SJCRH30 (cell line): ENCODE measurements around the gene SGCA. TPM values are rescaled to one million over a fixed set of nuclear protein-coding genes. Genes with fewer than 3 reads are reported as not detected.
A peak's percentile ranks its signal among the peaks of the same experiment; 100 is the strongest.

ENCODE experiments used
- DNase-seq, 2 experiments: peaks; one replicate each; pipeline ENCODE4 v3.0.0-alpha.2; 2015 to 2020
- H3K27ac ChIP-seq: fragments of 250-450 bp; sonication (Bioruptor Pico); 2 replicates; pipeline ENCODE4 v1.5.1; 2020; ENCODE audit warnings: mild to moderate bottlenecking, moderate library complexity
- H3K27me3 ChIP-seq: fragments of 250-450 bp; sonication (Bioruptor Pico); 2 replicates; pipeline ENCODE4 v1.5.1; 2020; ENCODE audit warnings: mild to moderate bottlenecking, moderate library complexity
- H3K36me3 ChIP-seq: fragments of 250-450 bp; sonication (Bioruptor Pico); 2 replicates; pipeline ENCODE4 v1.5.1; 2020; ENCODE audit warnings: mild to moderate bottlenecking, moderate library complexity
- H3K4me1 ChIP-seq: fragments of 250-450 bp; sonication (Bioruptor Pico); 2 replicates; pipeline ENCODE4 v1.5.1; 2020; ENCODE audit warnings: mild to moderate bottlenecking, moderate library complexity
- H3K4me3 ChIP-seq: fragments of 250-450 bp; sonication (Bioruptor Pico); 2 replicates; pipeline ENCODE4 v1.5.1; 2020; ENCODE audit warnings: mild to moderate bottlenecking, moderate library complexity
- H3K9me3 ChIP-seq: fragments of 250-450 bp; sonication (Bioruptor Pico); replicated peaks from 2 replicates; pipeline ENCODE4 v1.5.1; 2020; ENCODE audit warnings: mild to moderate bottlenecking, moderate library complexity
- total RNA-seq: library from RNA; depleted of rRNA; stranded (reverse); fragments of >200 nt; shearing (Covaris generic); gene quantifications from 2 replicates; pipeline ENCODE4 v1.2.3, GENCODE V29; 2014; rRNA removed

The SGCA gene
- total RNA-seq, result 43.2 and 43.4 TPM in 2 replicates

- Histone ChIP-seq H3K4me3 (peak within 1 kb of the TSS; percentile 64), H3K9me3 (no peaks in the 10 kb centered on the region), H3K27me3 (no peaks in the 10 kb centered on the region), H3K27ac (peak within 1 kb of the TSS; percentile 94), H3K36me3 (peaks cover 21% of the 10 kb centered on the region), H3K4me1 (peaks cover 12% of the 10 kb centered on the region)
- DNase-seq, result peak; percentile 89 to 90
Measured at GRCh38 chr17:50165867-50166517, at the start of gene SGCA. Gene SGCA (plus strand): TSS chr17:50166005. CDS start chr17:50166041, 36 bp downstream.

GRCh38 chr17:50117202-50118051 lies 48.4 kb upstream of the SGCA start:
- Histone ChIP-seq H3K4me1 (no peaks in the 10 kb centered on the region), H3K27ac (no peak overlapping the region), H3K9me3 (no peaks in the 10 kb centered on the region), H3K36me3 (no peaks in the 10 kb centered on the region), H3K27me3 (no peaks in the 10 kb centered on the region), H3K4me3 (no peak overlapping the region)
- DNase-seq, result no peak

- no peak overlapping the region for H3K27ac ChIP-seq
- no peaks in the 10 kb centered on the region for H3K36me3 ChIP-seq
- DNase-seq, result no peak
- no peaks in the 10 kb centered on the region for H3K27me3 ChIP-seq
- H3K4me3 ChIP-seq, result no peak overlapping the region
- peaks cover 3% of the 10 kb centered on the region; the same call in 1 of the 2 replicates for H3K4me1 ChIP-seq
- no peaks in the 10 kb centered on the region for H3K9me3 ChIP-seq
Measured at GRCh38 chr17:50118076-50118827, 47.6 kb upstream of the SGCA start.

- no peak for DNase-seq
- peaks cover 8% of the 10 kb centered on the region; the same call in 1 of the 2 replicates for H3K4me1 ChIP-seq
Measured at GRCh38 chr17:50118828-50119218, 47.0 kb upstream of the SGCA start.

GRCh38 chr17:50120475-50121253 lies 45.1 kb upstream of the SGCA start:
- Histone ChIP-seq H3K27me3 (no peaks in the 10 kb centered on the region), H3K36me3 (no peaks in the 10 kb centered on the region), H3K4me1 (peaks cover 8% of the 10 kb centered on the region; the same call in 1 of the 2 replicates), H3K27ac (no peak overlapping the region), H3K4me3 (no peak overlapping the region), H3K9me3 (no peaks in the 10 kb centered on the region)
- no peak for DNase-seq

More at GRCh38 chr17:50118828-50119218, 47.0 kb upstream of the SGCA start:
- Histone ChIP-seq H3K27ac (no peak overlapping the region), H3K9me3 (no peaks in the 10 kb centered on the region), H3K36me3 (no peaks in the 10 kb centered on the region), H3K27me3 (no peaks in the 10 kb centered on the region), H3K4me3 (no peak overlapping the region)

GRCh38 chr17:50122945-50123344 lies 42.9 kb upstream of the SGCA start:
- Histone ChIP-seq H3K36me3 (no peaks in the 10 kb centered on the region), H3K4me3 (no peak overlapping the region), H3K9me3 (no peaks in the 10 kb centered on the region), H3K27me3 (no peaks in the 10 kb centered on the region), H3K4me1 (peaks cover 12% of the 10 kb centered on the region; the same call in 1 of the 2 replicates), H3K27ac (no peak overlapping the region)
- peak in 1 of 2 experiments; percentile 38 for DNase-seq

- H3K27ac ChIP-seq, result peak overlapping the region; percentile 22; the same call in 1 of the 2 replicates
Measured at GRCh38 chr17:50123649-50124349, 42.0 kb upstream of the SGCA start.

GRCh38 chr17:50125420-50125997 lies 40.3 kb upstream of the SGCA start:
- Histone ChIP-seq H3K9me3 (no peaks in the 10 kb centered on the region), H3K27ac (no peak overlapping the region), H3K4me1 (peaks cover 12% of the 10 kb centered on the region; the same call in 1 of the 2 replicates)

More at GRCh38 chr17:50123649-50124349, 42.0 kb upstream of the SGCA start:
- no peaks in the 10 kb centered on the region for H3K36me3 ChIP-seq
- DNase-seq, result peak; percentile 54 to 75
- H3K27me3 ChIP-seq, result no peaks in the 10 kb centered on the region
- no peaks in the 10 kb centered on the region for H3K9me3 ChIP-seq
- H3K4me3 ChIP-seq, result peak overlapping the region; percentile 29
- peaks cover 12% of the 10 kb centered on the region; the same call in 1 of the 2 replicates for H3K4me1 ChIP-seq

GRCh38 chr17:50127697-50128361 lies 38.0 kb upstream of the SGCA start:
- H3K4me1 ChIP-seq, result peaks cover 12% of the 10 kb centered on the region; the same call in 1 of the 2 replicates
- H3K9me3 ChIP-seq, result no peaks in the 10 kb centered on the region
- H3K27ac ChIP-seq, result no peak overlapping the region
- H3K36me3 ChIP-seq, result no peaks in the 10 kb centered on the region
- H3K27me3 ChIP-seq, result no peaks in the 10 kb centered on the region
- no peak for DNase-seq
- H3K4me3 ChIP-seq, result no peak overlapping the region

More at GRCh38 chr17:50125420-50125997, 40.3 kb upstream of the SGCA start:
- H3K27me3 ChIP-seq, result no peaks in the 10 kb centered on the region
- H3K4me3 ChIP-seq, result no peak overlapping the region
- H3K36me3 ChIP-seq, result no peaks in the 10 kb centered on the region
- no peak for DNase-seq

- H3K9me3 ChIP-seq, result no peaks in the 10 kb centered on the region
- H3K4me3 ChIP-seq, result peak overlapping the region; percentile 53
- peaks cover 4% of the 10 kb centered on the region; the same call in 1 of the 2 replicates for H3K4me1 ChIP-seq
- H3K27me3 ChIP-seq, result no peaks in the 10 kb centered on the region
- H3K36me3 ChIP-seq, result no peaks in the 10 kb centered on the region
- no peak overlapping the region for H3K27ac ChIP-seq
- no peak for DNase-seq
Measured at GRCh38 chr17:50128441-50129352, 37.1 kb upstream of the SGCA start.

GRCh38 chr17:50129353-50129727 lies 36.5 kb upstream of the SGCA start:
- H3K4me1 ChIP-seq, result 0 out of 2 replicates have a peak, but pooled peaks cover 4% of the 10 kb centered on the region
- no peak for DNase-seq
- no peaks in the 10 kb centered on the region for H3K9me3 ChIP-seq
- H3K27ac ChIP-seq, result no peak overlapping the region
- H3K4me3 ChIP-seq, result peak overlapping the region; percentile 53
- no peaks in the 10 kb centered on the region; the same call in 1 of the 2 replicates for H3K36me3 ChIP-seq
- no peaks in the 10 kb centered on the region for H3K27me3 ChIP-seq
